DOHH2 (cell line): Measurements from ENCODE around the gene DEUP1.

ENCODE experiments used
- H3F3A ChIP-seq: fragments of 200-600 bp; sonication (generic), shearing (Covaris generic); 2 replicates; pipeline ENCODE4 v1.6.0; 2016; ENCODE audit warnings: antibody characterized with exemption, mild to moderate bottlenecking; ENCODE audit not compliant: control insufficient read depth, insufficient read depth
- H3K27ac ChIP-seq: fragments of 200-600 bp; sonication (generic); 2 replicates; pipeline ENCODE4 v1.5.1; 2014; ENCODE audit warnings: low read depth, mild to moderate bottlenecking, low read length, moderate library complexity
- H3K27me3 ChIP-seq: fragments of 200-600 bp; sonication (generic); 2 replicates; pipeline ENCODE4 v1.6.1; 2014; ENCODE audit warnings: mild to moderate bottlenecking, low read length, mixed read lengths; ENCODE audit not compliant: control insufficient read depth
- H3K36me3 ChIP-seq: fragments of 200-600 bp; sonication (generic); 2 replicates; pipeline ENCODE4 v1.6.1; 2014; ENCODE audit warnings: mild to moderate bottlenecking, low read length, moderate library complexity, mixed read lengths; ENCODE audit not compliant: control insufficient read depth
- H3K4me1 ChIP-seq: fragments of 200-600 bp; sonication (generic); 2 replicates; pipeline ENCODE4 v1.6.1; 2014; ENCODE audit warnings: mild to moderate bottlenecking, low read length, mixed read lengths; ENCODE audit not compliant: control insufficient read depth
- H3K4me2 ChIP-seq: fragments of 200-600 bp; sonication (generic); 2 replicates; pipeline ENCODE4 v1.6.0; 2014; ENCODE audit warnings: mild to moderate bottlenecking, low read length, moderate library complexity
- H3K4me3 ChIP-seq: fragments of 200-600 bp; sonication (generic); 2 replicates; pipeline ENCODE4 v1.5.1; 2014; ENCODE audit warnings: mild to moderate bottlenecking, low read length, mixed read lengths
- H3K79me2 ChIP-seq: fragments of 200-600 bp; sonication (generic); 2 replicates; pipeline ENCODE4 v1.6.1; 2014; ENCODE audit warnings: mild to moderate bottlenecking, low read length, mixed read lengths; ENCODE audit not compliant: control insufficient read depth
- H3K9me2 ChIP-seq: fragments of 200-600 bp; sonication (generic); replicated peaks from 2 replicates; pipeline ENCODE4 v1.6.1; 2014; ENCODE audit warnings: mild to moderate bottlenecking, low read length, mixed read lengths; ENCODE audit not compliant: control insufficient read depth
- H3K9me3 ChIP-seq: fragments of 200-600 bp; sonication (generic); 2 replicates; pipeline ENCODE4 v1.6.1; 2014; ENCODE audit warnings: antibody characterized with exemption, low read length, mixed read lengths; ENCODE audit not compliant: control insufficient read depth, insufficient read depth
- H4K20me1 ChIP-seq: fragments of 200-600 bp; sonication (generic); 2 replicates; pipeline ENCODE4 v1.6.0; 2014; ENCODE audit warnings: low read depth, mild to moderate bottlenecking, antibody characterized with exemption, low read length, moderate library complexity; ENCODE audit not compliant: control insufficient read depth, insufficient read depth
- CTCF ChIP-seq: fragments of 200-600 bp; sonication (generic); IDR thresholded peaks from one replicate; pipeline ENCODE4 v1.5.1; 2014; ENCODE audit warnings: antibody characterized with exemption, mild to moderate bottlenecking, low read depth, low read length; ENCODE audit not compliant: poor library complexity, severe bottlenecking
- EZH2phosphoT487 ChIP-seq: fragments of 200-600 bp; sonication (generic); IDR thresholded peaks from 2 replicates; pipeline ENCODE4 v1.6.1; 2017; ENCODE audit warnings: borderline replicate concordance, mild to moderate bottlenecking, antibody characterized with exemption, low read length, moderate library complexity, mixed read lengths

The DEUP1 gene

GRCh38 chr11:93478841-93479240 is 148.3 kb downstream of the DEUP1 start:
- Histone ChIP-seq H3K36me3 (no peaks in the 10 kb centered on the region), H3F3A (no peaks in the 10 kb centered on the region), H3K4me3 (no peak overlapping the region), H3K4me2 (no peak overlapping the region), H3K9me3 (no peaks in the 10 kb centered on the region), H3K9me2 (no peaks in the 10 kb centered on the region), H3K27ac (no peak overlapping the region), H4K20me1 (no peaks in the 10 kb centered on the region), H3K27me3 (no peaks in the 10 kb centered on the region), H3K4me1 (no peaks in the 10 kb centered on the region), H3K79me2 (no peaks in the 10 kb centered on the region)
- TF ChIP-seq CTCF (no peak), EZH2phosphoT487 (no peak)

GRCh38 chr11:93480256-93480655 is 149.7 kb downstream of the DEUP1 start:
- H3K27me3 ChIP-seq: no peaks in the 10 kb centered on the region
- no peaks in the 10 kb centered on the region for H4K20me1 ChIP-seq
- H3K79me2 ChIP-seq: no peaks in the 10 kb centered on the region
- H3K4me3 ChIP-seq: no peak overlapping the region
- no peak overlapping the region for H3K27ac ChIP-seq
- H3K4me2 ChIP-seq: no peak overlapping the region
- no peaks in the 10 kb centered on the region for H3K4me1 ChIP-seq
- H3K9me2 ChIP-seq: no peaks in the 10 kb centered on the region
- no peaks in the 10 kb centered on the region for H3F3A ChIP-seq
- no peaks in the 10 kb centered on the region for H3K9me3 ChIP-seq
- TF ChIP-seq CTCF (no peak), EZH2phosphoT487 (no peak)
- H3K36me3 ChIP-seq: no peaks in the 10 kb centered on the region

GRCh38 chr11:93480756-93481155 is 150.2 kb downstream of the DEUP1 start:
- no peak for TF ChIP-seq EZH2phosphoT487
- no peak for TF ChIP-seq CTCF
- H3K27ac ChIP-seq: no peak overlapping the region
- no peaks in the 10 kb centered on the region for H4K20me1 ChIP-seq
- no peaks in the 10 kb centered on the region for H3K4me1 ChIP-seq
- H3K4me3 ChIP-seq: no peak overlapping the region
- no peak overlapping the region for H3K4me2 ChIP-seq
- no peaks in the 10 kb centered on the region for H3K79me2 ChIP-seq
- H3K9me3 ChIP-seq: no peaks in the 10 kb centered on the region
- H3F3A ChIP-seq: no peaks in the 10 kb centered on the region
- no peaks in the 10 kb centered on the region for H3K27me3 ChIP-seq
- H3K36me3 ChIP-seq: no peaks in the 10 kb centered on the region
- no peaks in the 10 kb centered on the region for H3K9me2 ChIP-seq

DNA sequence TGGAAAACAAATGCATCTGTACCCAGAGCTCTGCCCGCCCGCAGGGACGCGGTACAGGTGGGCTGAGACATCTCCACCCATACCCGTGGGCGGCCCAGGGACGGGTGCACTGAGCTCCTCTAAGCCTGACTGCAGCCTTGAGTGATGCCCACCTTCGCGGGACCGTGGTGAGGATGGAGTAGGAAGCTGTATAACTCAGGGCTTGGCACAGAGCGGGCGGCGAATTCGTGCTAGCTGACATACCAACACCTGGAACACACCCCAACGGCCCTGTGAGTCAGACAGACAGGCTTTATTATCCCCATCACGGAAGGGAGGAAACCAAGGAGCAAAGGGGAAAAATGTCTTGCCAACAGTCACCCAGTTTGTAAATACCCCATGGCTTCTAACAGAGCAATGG is 150.7 kb downstream of the DEUP1 start:
- Histone ChIP-seq H3K79me2 (no peaks in the 10 kb centered on the region), H3K27me3 (no peaks in the 10 kb centered on the region), H3K9me3 (no peaks in the 10 kb centered on the region), H3K27ac (no peak overlapping the region), H3K4me1 (no peaks in the 10 kb centered on the region), H3K4me2 (no peak overlapping the region), H3K9me2 (no peaks in the 10 kb centered on the region), H4K20me1 (no peaks in the 10 kb centered on the region), H3F3A (no peaks in the 10 kb centered on the region), H3K36me3 (no peaks in the 10 kb centered on the region), H3K4me3 (no peak overlapping the region)
- no peak for TF ChIP-seq EZH2phosphoT487
- no peak for TF ChIP-seq CTCF
